ENCODE measurements around the gene ZNF326.

DNA sequence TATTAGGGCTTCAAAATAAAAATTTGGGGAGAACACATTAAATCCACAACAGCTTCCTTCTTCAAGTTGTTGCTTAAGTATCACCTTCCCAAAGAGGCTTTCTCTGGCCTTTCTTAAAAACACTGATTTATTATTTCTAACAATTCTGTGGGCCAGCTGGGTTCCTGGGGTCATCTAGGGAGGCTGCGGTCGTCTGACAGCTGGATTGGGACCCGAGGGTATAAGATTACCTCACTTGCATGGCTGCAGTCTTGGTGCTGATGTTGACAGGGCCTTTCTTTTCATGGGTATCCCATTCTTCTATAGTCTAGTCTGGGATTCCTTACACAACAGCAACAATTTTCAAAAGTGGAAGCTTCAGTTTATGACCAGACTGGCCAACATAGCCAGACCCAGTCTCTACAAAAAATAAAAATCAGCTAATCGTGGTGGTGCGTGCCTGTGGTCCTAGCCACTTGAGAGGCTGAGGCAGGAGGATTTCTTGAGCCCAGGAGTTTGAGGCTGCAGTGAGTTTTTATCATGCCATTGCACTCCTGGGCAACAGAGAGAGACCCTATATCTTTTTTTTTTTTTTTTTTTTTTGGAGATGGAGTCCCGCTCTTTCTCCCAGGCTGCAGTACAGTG, 46.1 kb upstream of the ZNF326 start:
- TF ChIP-seq POLR2AphosphoS5 (IDR thresholded peaks at IDR 0.05) (no peak), POLR2A (IDR thresholded peaks at IDR 0.05) (no peak)
- TF ChIP-seq, protein P1, sequence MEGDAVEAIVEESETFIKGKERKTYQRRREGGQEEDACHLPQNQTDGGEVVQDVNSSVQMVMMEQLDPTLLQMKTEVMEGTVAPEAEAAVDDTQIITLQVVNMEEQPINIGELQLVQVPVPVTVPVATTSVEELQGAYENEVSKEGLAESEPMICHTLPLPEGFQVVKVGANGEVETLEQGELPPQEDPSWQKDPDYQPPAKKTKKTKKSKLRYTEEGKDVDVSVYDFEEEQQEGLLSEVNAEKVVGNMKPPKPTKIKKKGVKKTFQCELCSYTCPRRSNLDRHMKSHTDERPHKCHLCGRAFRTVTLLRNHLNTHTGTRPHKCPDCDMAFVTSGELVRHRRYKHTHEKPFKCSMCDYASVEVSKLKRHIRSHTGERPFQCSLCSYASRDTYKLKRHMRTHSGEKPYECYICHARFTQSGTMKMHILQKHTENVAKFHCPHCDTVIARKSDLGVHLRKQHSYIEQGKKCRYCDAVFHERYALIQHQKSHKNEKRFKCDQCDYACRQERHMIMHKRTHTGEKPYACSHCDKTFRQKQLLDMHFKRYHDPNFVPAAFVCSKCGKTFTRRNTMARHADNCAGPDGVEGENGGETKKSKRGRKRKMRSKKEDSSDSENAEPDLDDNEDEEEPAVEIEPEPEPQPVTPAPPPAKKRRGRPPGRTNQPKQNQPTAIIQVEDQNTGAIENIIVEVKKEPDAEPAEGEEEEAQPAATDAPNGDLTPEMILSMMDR (IDR thresholded peaks at IDR 0.05), result no peak

Data from suprapubic skin (tissue), 4 donors.